GM19099 (cell line): Measurements from ENCODE around the gene DDX19B.

Experiments used
- POLR2A ChIP-seq: IDR thresholded peaks from 3 replicates; pipeline ENCODE4 v1.6.1; 2011; ENCODE audit warnings: low read depth; ENCODE audit not compliant: insufficient read length; ENCODE audit errors: extremely low read depth

DDX19B gene

DNA sequence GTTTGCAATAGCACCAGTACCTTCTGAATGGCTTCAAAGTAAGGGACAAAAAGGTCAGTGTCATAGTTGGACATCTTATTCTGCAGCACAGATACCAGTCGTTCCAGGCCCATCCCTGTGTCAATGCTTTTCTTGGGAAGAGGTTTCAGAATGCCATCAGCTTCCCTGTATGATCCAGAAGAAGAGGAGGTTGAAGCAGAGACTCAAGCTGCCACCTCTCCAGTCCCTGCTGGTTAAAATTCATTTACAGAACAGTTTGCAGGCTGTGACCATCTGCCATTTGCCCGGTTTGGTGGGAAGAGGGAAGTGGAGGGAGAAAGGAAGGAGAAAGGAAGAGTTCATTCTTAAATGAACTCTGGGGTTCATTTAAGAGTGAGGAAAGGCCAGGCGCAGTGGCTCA is 28.8 kb upstream of the DDX19B start:
- TF ChIP-seq POLR2A = no peak

- TF ChIP-seq POLR2A = no peak
Observed at GRCh38 chr16:70271696-70272095, 27.3 kb upstream of the DDX19B start.

- no peak for TF ChIP-seq POLR2A
Observed at GRCh38 chr16:70276392-70276791, 22.6 kb upstream of the DDX19B start.

- TF ChIP-seq POLR2A = peak; percentile 95
Observed at GRCh38 chr16:70289229-70290094, 9.5 kb upstream of the DDX19B start, which contains the start of gene AARS1. TSS of gene AARS1 (minus strand) at chr16:70289506. CDS start at chr16:70282763, 6,743 bp downstream.

- no peak for TF ChIP-seq POLR2A
Observed at GRCh38 chr16:70290949-70291519, 8.0 kb upstream of the DDX19B start.

- no peak for TF ChIP-seq POLR2A
Observed at GRCh38 chr16:70294385-70295025, 4.5 kb upstream of the DDX19B start.

- no peak for TF ChIP-seq POLR2A
Observed at GRCh38 chr16:70295634-70296033, 3.4 kb upstream of the DDX19B start.

DNA sequence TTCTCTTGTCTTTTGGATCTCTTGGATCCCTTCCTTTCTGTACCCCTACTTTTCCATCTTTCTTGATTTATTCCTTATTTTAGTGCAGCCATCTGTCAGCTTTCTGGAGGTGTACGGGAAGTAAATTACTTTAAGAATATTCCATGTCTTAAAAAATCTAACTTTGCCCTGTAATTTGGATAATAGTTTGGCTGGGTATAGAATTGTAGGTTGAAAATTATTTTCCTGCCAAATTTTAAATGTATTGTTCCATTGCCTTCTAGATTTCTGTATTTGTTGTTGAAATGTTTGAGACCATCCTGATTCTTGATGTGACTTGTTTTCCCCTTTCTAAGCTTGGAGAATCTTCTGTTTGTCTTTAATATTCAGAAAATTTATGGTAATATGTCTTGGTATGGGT is 2.1 kb downstream of the DDX19B start:
- TF ChIP-seq POLR2A = no peak

- TF ChIP-seq POLR2A = no peak
Observed at GRCh38 chr16:70302745-70303144, 3.8 kb downstream of the DDX19B start.

DNA sequence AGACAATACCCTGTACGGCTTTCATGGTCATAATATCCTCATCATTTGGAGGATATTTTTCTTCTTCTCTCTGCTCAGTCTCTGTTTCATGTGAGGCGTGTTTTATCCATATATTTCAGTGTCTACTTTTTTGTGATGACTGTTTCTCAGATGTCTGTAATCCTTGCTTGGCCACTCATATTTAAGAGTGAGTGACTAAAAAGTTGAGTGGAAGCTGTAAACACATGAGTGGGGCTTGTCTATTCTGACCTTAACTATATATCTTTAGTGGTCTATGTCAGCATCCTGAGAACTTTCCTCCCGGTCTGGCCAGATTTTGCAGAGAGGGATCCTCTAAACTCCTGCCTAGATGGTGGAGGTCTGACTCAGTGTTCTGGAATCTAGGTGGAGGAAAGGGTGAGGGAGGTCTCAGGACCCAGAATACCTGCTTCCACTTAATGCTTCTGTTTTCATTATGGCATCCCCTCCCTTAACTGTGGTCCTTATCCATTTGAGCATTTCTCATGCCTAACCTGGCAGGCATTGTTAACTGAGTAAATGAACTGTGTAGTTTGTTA is 6.0 kb downstream of the DDX19B start:
- TF ChIP-seq POLR2A = no peak

- no peak for TF ChIP-seq POLR2A
Observed at GRCh38 chr16:70306880-70307279, 7.9 kb downstream of the DDX19B start.

DNA sequence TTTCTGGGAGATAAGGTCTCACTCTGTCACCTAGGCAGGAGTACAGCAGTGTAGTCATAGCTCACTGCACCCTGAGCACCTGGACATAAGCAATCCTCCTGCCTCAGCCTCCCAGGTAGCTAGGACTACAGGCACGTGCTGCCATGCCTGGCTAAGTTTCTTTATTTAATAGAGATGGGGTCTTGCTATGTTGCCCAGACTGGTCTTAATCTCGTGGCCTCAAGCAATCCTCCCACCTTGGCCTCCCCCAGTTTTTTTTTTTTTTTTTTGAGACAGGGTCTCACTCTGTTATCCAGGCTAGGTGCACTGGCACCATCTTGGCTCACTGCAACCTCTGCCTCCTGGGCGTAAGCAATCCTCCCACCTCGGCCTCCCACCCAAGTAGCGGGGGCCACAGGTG is 21.1 kb downstream of the DDX19B start:
- TF ChIP-seq POLR2A = no peak

DNA sequence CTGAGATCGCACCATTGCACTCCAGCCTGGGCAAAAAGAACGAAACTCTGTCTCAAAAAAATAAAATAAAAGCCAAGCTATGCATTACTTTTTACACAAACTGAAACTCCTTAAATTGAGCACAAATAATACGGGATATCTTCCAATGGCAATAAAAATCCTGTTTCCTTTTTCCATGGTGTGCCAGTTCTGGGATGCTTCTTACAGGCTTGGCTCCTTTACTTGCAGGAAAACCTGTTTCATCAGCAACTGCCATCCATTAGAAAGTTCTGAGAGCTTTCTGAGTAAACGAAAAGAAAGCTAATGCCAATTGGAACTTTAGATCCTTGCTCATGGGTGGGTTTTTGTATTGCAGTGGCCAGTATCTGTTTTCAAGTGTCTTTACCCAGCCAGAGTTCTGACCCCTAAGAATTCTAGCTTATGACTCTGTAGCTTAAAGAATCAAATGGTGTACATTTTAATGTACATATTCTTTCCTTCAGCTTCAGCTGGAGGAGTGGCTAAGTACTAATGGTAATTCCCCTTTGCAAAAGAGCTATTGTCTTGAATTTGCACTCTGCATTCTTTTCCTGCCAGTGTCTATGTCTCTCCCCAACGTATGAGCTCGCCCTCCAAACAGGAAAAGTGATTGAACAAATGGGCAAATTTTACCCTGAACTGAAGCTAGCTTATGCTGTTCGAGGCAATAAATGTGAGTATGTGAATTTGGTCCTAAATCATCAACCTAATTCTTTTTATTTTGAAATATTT is 26.2 kb downstream of the DDX19B start:
- TF ChIP-seq POLR2A = no peak

DNA sequence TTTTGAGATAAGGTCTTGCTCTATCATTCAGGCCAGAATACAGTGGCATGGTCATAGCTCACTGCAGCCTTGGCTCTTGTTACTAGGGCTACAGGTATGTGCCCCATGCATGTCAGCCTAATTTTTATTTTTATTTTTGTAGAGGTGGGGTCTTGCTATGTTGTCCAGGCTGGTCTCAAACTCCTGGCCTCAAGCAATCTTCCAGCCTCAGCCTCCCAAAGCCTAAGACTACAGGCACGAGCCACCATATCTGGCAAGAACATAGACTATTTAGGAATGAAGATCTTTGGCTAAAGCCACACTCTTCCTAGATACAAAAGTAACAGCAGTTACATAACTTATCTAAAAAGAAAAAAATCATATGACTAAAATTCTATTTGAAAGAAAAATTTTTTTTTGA is 32.1 kb downstream of the DDX19B start:
- no peak for TF ChIP-seq POLR2A
